ENCODE results near the gene KCNK6. TPM values are rescaled to one million over a fixed set of nuclear protein-coding genes. Genes with fewer than 3 reads are reported as not detected.

KCNK6 gene
- total and polyA plus RNA-seq, 3 donors from 2014 or later = 2.3 to 3.5 (median 3.4) TPM

- 95 to 100% methylated on average over 1 to 3 of the region's 3 CpGs for WGBS, 2 donors
- H3K4me1 ChIP-seq = no peaks in the 10 kb centered on the region
- no peak overlapping the region for H3K4me3 ChIP-seq
- H3K9me3 ChIP-seq = no peaks in the 10 kb centered on the region
- intact Hi-C loops (cut with DNase I; ENCODE audit: low total_unique reads) = no loop called here
- H3K36me3 ChIP-seq (ENCODE audit: low read depth, missing control alignments) = no peaks in the 10 kb centered on the region
- TF ChIP-seq, protein P1, sequence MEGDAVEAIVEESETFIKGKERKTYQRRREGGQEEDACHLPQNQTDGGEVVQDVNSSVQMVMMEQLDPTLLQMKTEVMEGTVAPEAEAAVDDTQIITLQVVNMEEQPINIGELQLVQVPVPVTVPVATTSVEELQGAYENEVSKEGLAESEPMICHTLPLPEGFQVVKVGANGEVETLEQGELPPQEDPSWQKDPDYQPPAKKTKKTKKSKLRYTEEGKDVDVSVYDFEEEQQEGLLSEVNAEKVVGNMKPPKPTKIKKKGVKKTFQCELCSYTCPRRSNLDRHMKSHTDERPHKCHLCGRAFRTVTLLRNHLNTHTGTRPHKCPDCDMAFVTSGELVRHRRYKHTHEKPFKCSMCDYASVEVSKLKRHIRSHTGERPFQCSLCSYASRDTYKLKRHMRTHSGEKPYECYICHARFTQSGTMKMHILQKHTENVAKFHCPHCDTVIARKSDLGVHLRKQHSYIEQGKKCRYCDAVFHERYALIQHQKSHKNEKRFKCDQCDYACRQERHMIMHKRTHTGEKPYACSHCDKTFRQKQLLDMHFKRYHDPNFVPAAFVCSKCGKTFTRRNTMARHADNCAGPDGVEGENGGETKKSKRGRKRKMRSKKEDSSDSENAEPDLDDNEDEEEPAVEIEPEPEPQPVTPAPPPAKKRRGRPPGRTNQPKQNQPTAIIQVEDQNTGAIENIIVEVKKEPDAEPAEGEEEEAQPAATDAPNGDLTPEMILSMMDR (IDR thresholded peaks at IDR 0.05) = no peak
- TF ChIP-seq POLR2A (IDR thresholded peaks at IDR 0.05) = no peak
- no peak overlapping the region for H3K27ac ChIP-seq
- no peaks in the 10 kb centered on the region for H3K27me3 ChIP-seq
- no peak for DNase-seq
Measured at GRCh38 chr19:38309615-38310278, 9.9 kb upstream of the KCNK6 start.

DNA sequence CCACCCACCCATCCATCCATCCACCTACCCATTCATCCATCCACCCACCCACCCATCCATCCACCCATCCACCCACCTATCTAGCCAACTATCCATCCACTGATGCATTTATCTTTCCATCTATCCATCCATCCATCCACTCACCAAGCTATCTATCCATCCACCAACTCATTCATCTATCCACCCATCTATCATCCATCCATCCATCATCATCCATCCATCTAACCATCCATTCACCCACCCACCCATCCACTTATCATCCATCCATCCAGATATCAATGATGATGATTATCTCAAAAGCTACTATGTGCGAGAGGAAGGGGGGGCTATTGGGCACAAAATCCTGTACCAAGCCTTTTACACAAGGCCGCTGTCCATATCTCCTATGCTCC is 9.4 kb upstream of the KCNK6 start:
- no peaks in the 10 kb centered on the region for H3K9me3 ChIP-seq
- H3K4me1 ChIP-seq = no peaks in the 10 kb centered on the region
- 60 to 83% methylated on average over 2 of the region's 2 CpGs for WGBS, 2 donors
- intact Hi-C loops (cut with DNase I; ENCODE audit: low total_unique reads) = no loop called here
- no peaks in the 10 kb centered on the region for H3K27me3 ChIP-seq
- no peak for DNase-seq
- H3K27ac ChIP-seq = no peak overlapping the region
- TF ChIP-seq, protein P1 (IDR thresholded peaks at IDR 0.05) = no peak
- TF ChIP-seq POLR2A (IDR thresholded peaks at IDR 0.05) = no peak
- H3K36me3 ChIP-seq (ENCODE audit: low read depth, missing control alignments) = no peaks in the 10 kb centered on the region
- H3K4me3 ChIP-seq = no peak overlapping the region

DNA sequence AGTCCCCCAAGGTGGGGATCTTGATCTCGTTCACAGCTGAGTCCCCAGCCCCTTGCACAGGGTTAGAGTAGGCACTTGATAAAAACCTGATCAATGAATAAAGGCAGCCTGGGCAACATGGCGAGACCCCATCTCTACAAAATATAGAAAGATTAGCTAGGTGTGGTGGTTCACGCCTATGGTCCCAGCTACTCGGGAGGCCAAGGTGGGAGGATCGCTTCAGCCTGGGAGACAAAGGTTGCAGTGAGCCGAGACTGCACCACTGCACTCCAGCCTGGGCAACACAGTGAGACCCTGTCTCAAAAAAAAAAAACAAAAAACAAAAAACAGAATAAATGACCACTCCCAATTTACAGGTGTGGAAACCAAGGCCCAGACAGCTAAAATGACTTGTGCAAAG is 8.7 kb upstream of the KCNK6 start:
- DNase-seq = no peak
- no peaks in the 10 kb centered on the region for H3K36me3 ChIP-seq (ENCODE audit: low read depth, missing control alignments)
- no peaks in the 10 kb centered on the region for H3K27me3 ChIP-seq
- no peak overlapping the region for H3K4me3 ChIP-seq
- WGBS, 2 donors = 90 to 94% methylated on average over 6 of the region's 6 CpGs
- H3K4me1 ChIP-seq = no peaks in the 10 kb centered on the region
- TF ChIP-seq, protein P1 (IDR thresholded peaks at IDR 0.05) = no peak
- TF ChIP-seq POLR2A (IDR thresholded peaks at IDR 0.05) = no peak
- no peaks in the 10 kb centered on the region for H3K9me3 ChIP-seq
- intact Hi-C loops (cut with DNase I; ENCODE audit: low total_unique reads) = no loop called here
- no peak overlapping the region for H3K27ac ChIP-seq

GRCh38 chr19:38315657-38316476 is 3.8 kb upstream of the KCNK6 start, which contains the start of gene YIF1B:
TSS of gene YIF1B (minus strand) at chr19:38315947. CDS start at chr19:38315917, 30 bp downstream.
- WGBS, 2 donors = 0 to 1% methylated on average over 49 to 59 of the region's 64 CpGs
- DNase-seq = peak; percentile 98
- H3K36me3 ChIP-seq (ENCODE audit: low read depth, missing control alignments) = no peaks in the 10 kb centered on the region

More at GRCh38 chr19:38315657-38316476, 3.8 kb upstream of the KCNK6 start, which contains the start of gene YIF1B:
- no peaks in the 10 kb centered on the region for H3K27me3 ChIP-seq
- peak within 1 kb of the TSS; percentile 60 to 63 for H3K4me3 ChIP-seq
- TF ChIP-seq, protein P1 (IDR thresholded peaks at IDR 0.05) = no peak
- TF ChIP-seq POLR2A (IDR thresholded peaks at IDR 0.05) = no peak
- peak within 1 kb of the TSS; percentile 85 to 89 for H3K27ac ChIP-seq
- H3K9me3 ChIP-seq = no peaks in the 10 kb centered on the region
- peaks cover 7% of the 10 kb centered on the region for H3K4me1 ChIP-seq
- intact Hi-C loops (cut with DNase I; ENCODE audit: low total_unique reads) = loop anchor here (5.0 kb wide), 1 partner anchor 54 kb away; the partner anchor contains the start of gene SPINT2
